Neural progenitor cell (in vitro differentiated cells): ENCODE measurements around the gene CALR. TPM values are rescaled to one million over a fixed set of nuclear protein-coding genes. Genes with fewer than 3 reads are reported as not detected.
"Not testable (repeated sequence)": the region's sequence is repeated elsewhere in the genome, so short reads cannot be mapped to it uniquely, and the experiment has no call there.

Experiments
- DNase-seq: peaks from one replicate; pipeline ENCODE4 v3.0.0-alpha.2; 2016; ENCODE audit warnings: low spot score
- H2AFZ ChIP-seq: fragments of 200-600 bp; sonication (generic); replicated peaks from 2 replicates; pipeline ENCODE4 v1.6.1; 2016; ENCODE audit warnings: antibody characterized with exemption
- H3F3A ChIP-seq: fragments of 200-600 bp; sonication (generic); 2 replicates; pipeline ENCODE4 v1.6.1; 2016; ENCODE audit warnings: antibody characterized with exemption, low read depth
- H3K27ac ChIP-seq: fragments of 200-600 bp; sonication (generic); 2 replicates; pipeline ENCODE4 v1.5.1; 2016; ENCODE audit warnings: mild to moderate bottlenecking
- H3K27me3 ChIP-seq: fragments of 200-600 bp; sonication (generic); 2 replicates; pipeline ENCODE4 v1.6.1; 2016; ENCODE audit warnings: mild to moderate bottlenecking, moderate library complexity
- H3K36me3 ChIP-seq: fragments of 200-600 bp; sonication (generic); 2 replicates; pipeline ENCODE4 v1.5.1; 2016
- H3K4me1 ChIP-seq: fragments of 200-600 bp; sonication (generic); 2 replicates; pipeline ENCODE4 v1.6.1; 2016; ENCODE audit warnings: mixed run types
- H3K4me2 ChIP-seq: fragments of 200-600 bp; sonication (generic); 2 replicates; pipeline ENCODE4 v1.6.1; 2016
- H3K4me3 ChIP-seq: fragments of 200-600 bp; sonication (generic); 2 replicates; pipeline ENCODE4 v1.5.1; 2016
- H3K79me2 ChIP-seq: fragments of 200-600 bp; sonication (generic); 2 replicates; pipeline ENCODE4 v1.6.1; 2016; ENCODE audit warnings: low read depth
- H3K9ac ChIP-seq: fragments of 200-600 bp; sonication (generic); 2 replicates; pipeline ENCODE4 v1.6.1; 2016
- H3K9me3 ChIP-seq: fragments of 200-600 bp; sonication (generic); 2 replicates; pipeline ENCODE4 v1.5.1; 2016; ENCODE audit warnings: low read depth
- H4K20me1 ChIP-seq: fragments of 200-600 bp; sonication (generic); 2 replicates; pipeline ENCODE4 v1.6.1; 2016; ENCODE audit warnings: low read depth
- H3K27ac Mint-ChIP-seq: 3 replicates; pipeline ENCODE4 v1.8.0; 2021; ENCODE audit warnings: mixed read lengths
- H3K27me3 Mint-ChIP-seq: 2 replicates; pipeline ENCODE4 v1.8.0; 2022; ENCODE audit warnings: low read depth, mild to moderate bottlenecking, inconsistent platforms, moderate library complexity, mixed read lengths; ENCODE audit not compliant: insufficient read depth
- H3K36me3 Mint-ChIP-seq: 3 replicates; pipeline ENCODE4 v1.8.0; 2021; ENCODE audit warnings: mixed read lengths
- H3K4me1 Mint-ChIP-seq: 3 replicates; pipeline ENCODE4 v1.8.0; 2021; ENCODE audit warnings: mixed read lengths
- H3K4me3 Mint-ChIP-seq: 3 replicates; pipeline ENCODE4 v1.8.0; 2021; ENCODE audit warnings: mild to moderate bottlenecking, moderate library complexity, mixed read lengths
- H3K9me3 Mint-ChIP-seq: 3 replicates; pipeline ENCODE4 v1.8.0; 2020; ENCODE audit warnings: mixed read lengths
- EZH2 ChIP-seq: fragments of 200-600 bp; sonication (generic); IDR thresholded peaks from 2 replicates; pipeline ENCODE4 v1.6.1; 2017; ENCODE audit warnings: antibody characterized with exemption, mild to moderate bottlenecking, moderate library complexity
- EZH2phosphoT487 ChIP-seq: fragments of 200-600 bp; sonication (generic); IDR thresholded peaks from 2 replicates; pipeline ENCODE4 v1.6.1; 2017; ENCODE audit warnings: antibody characterized with exemption
- total RNA-seq: library from RNA; depleted of rRNA; stranded (reverse); fragments of >200 nt; gene quantifications from 2 replicates; pipeline ENCODE4 v1.2.3, GENCODE V29; 2015; ENCODE audit warnings: low replicate concordance
- TF ChIP-seq, protein P1 (sequence below): fragments of 200-600 bp; sonication (generic); IDR thresholded peaks from 2 replicates; pipeline ENCODE4 v1.5.1; 2017; ENCODE audit warnings: antibody characterized with exemption, mild to moderate bottlenecking

Gene CALR
- total RNA-seq, 1 donor from 2014 or later: 437 TPM

DNA sequence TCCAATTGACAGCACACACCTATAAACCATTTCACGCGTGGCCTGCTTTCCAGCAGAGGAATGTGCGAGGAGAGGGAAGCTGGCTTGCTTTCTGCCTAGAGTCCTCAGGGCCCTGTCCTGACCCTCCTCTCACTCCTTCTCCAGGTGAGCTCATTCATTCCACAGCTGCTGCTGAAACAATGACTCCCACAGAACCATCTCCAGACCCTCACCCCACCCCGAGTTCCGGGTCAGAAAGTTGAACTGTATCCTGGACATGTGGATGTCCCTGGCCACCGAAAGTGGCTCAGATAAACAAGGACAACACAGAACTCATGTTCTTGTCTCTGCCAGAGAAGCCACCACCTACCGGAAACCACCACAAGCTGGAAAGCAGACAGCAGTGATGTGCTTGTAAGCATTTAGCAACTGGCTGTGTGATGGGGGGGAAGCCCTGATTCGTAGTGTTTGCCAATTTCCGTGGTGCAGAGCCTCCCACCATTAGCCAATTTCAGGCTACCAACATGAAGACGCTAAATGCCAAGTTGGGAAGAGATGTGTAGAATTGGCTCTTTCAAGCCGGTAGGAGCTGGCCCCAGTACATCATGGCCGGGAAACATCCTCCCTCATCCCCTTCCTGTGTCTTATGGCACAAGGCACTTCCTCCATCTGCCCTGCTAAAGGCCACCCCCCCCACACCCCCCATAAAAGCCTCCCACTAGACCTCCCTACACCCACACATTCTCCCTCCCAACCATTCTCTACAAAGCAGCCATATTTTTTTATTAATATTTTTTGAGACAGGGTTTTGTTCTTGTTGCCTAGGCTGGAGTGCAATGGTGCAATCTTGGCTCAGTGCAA is 24.3 kb upstream of the CALR start:
- Histone ChIP-seq H3K4me3 (no peak overlapping the region), H3F3A (peaks cover 32% of the 10 kb centered on the region), H3K4me2 (peak overlapping the region; percentile 57), H3K27me3 (peaks cover 11% of the 10 kb centered on the region), H4K20me1 (no peaks in the 10 kb centered on the region), H3K27ac (peak overlapping the region; percentile 60), H3K4me1 (peaks cover 26% of the 10 kb centered on the region), H2AFZ (no peak overlapping the region), H3K36me3 (no peaks in the 10 kb centered on the region), H3K9ac (no peak overlapping the region), H3K9me3 (no peaks in the 10 kb centered on the region), H3K79me2 (no peaks in the 10 kb centered on the region)
- no peaks in the 10 kb centered on the region for H3K36me3 Mint-ChIP-seq
- DNase-seq: peak; percentile 23
- H3K4me1 Mint-ChIP-seq: peaks cover 31% of the 10 kb centered on the region
- TF ChIP-seq EZH2phosphoT487 (no peak), EZH2 (no peak)
- TF ChIP-seq, protein P1, sequence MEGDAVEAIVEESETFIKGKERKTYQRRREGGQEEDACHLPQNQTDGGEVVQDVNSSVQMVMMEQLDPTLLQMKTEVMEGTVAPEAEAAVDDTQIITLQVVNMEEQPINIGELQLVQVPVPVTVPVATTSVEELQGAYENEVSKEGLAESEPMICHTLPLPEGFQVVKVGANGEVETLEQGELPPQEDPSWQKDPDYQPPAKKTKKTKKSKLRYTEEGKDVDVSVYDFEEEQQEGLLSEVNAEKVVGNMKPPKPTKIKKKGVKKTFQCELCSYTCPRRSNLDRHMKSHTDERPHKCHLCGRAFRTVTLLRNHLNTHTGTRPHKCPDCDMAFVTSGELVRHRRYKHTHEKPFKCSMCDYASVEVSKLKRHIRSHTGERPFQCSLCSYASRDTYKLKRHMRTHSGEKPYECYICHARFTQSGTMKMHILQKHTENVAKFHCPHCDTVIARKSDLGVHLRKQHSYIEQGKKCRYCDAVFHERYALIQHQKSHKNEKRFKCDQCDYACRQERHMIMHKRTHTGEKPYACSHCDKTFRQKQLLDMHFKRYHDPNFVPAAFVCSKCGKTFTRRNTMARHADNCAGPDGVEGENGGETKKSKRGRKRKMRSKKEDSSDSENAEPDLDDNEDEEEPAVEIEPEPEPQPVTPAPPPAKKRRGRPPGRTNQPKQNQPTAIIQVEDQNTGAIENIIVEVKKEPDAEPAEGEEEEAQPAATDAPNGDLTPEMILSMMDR: no peak
- peaks cover 7% of the 10 kb centered on the region for H3K27me3 Mint-ChIP-seq
- H3K27ac Mint-ChIP-seq: peak overlapping the region; percentile 96
- H3K4me3 Mint-ChIP-seq: peak overlapping the region; percentile 72
- H3K9me3 Mint-ChIP-seq: no peaks in the 10 kb centered on the region

GRCh38 chr19:12915860-12916259 is 22.5 kb upstream of the CALR start:
- H3K27ac Mint-ChIP-seq, H3K9ac ChIP-seq, H3K27ac ChIP-seq, H3K4me2 ChIP-seq, H4K20me1 ChIP-seq, H3K9me3 ChIP-seq, H3K4me3 Mint-ChIP-seq, H3K27me3 Mint-ChIP-seq, H2AFZ ChIP-seq, H3K4me3 ChIP-seq, H3K36me3 Mint-ChIP-seq, DNase-seq, H3K79me2 ChIP-seq, H3K9me3 Mint-ChIP-seq, H3K36me3 ChIP-seq: not testable (repeated sequence)
- peaks cover 32% of the 10 kb centered on the region for H3K4me1 Mint-ChIP-seq
- Histone ChIP-seq H3K27me3 (peaks cover 11% of the 10 kb centered on the region), H3K4me1 (peaks cover 26% of the 10 kb centered on the region), H3F3A (peaks cover 47% of the 10 kb centered on the region)

- Mint-ChIP-seq H3K27ac (no peak overlapping the region), H3K4me1 (peaks cover 18% of the 10 kb centered on the region), H3K27me3 (peaks cover 5% of the 10 kb centered on the region), H3K36me3 (peaks cover 6% of the 10 kb centered on the region), H3K4me3 (peak overlapping the region; percentile 37), H3K9me3 (no peaks in the 10 kb centered on the region)
- Histone ChIP-seq H3K27ac (no peak overlapping the region), H3K27me3 (peaks cover 11% of the 10 kb centered on the region), H3K4me3 (no peak overlapping the region), H3K9me3 (no peaks in the 10 kb centered on the region), H3K4me1 (peaks cover 9% of the 10 kb centered on the region), H3K9ac (no peak overlapping the region), H3K4me2 (no peak overlapping the region), H3K79me2 (no peaks in the 10 kb centered on the region), H3K36me3 (no peaks in the 10 kb centered on the region), H3F3A (peaks cover 35% of the 10 kb centered on the region), H2AFZ (no peak overlapping the region), H4K20me1 (no peaks in the 10 kb centered on the region)
- TF ChIP-seq, protein P1: no peak
- TF ChIP-seq EZH2phosphoT487: no peak
- DNase-seq: no peak
These were observed 20.2 kb upstream of the CALR start for GRCh38 chr19:12918253-12918652.

DNA sequence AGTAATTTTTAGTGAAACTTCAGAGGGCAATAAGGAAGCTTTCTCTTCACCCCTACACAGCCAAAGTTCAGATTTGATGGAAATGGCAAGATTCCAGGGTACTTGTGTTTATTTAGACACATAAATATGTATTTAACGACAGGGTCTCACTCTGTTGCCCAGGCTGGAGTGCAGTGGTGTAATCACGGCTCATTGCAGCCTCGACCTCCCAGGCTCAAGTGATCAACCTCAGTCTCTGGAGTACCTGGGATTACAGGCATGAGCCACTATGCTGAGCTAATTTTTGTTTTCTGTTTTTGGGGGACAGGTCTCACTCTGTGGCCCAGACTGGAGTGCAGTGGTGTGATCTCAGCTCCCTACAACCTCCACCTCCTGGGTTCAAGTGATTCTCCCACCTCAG is 17.4 kb upstream of the CALR start:
- Histone ChIP-seq H3K27ac (no peak overlapping the region), H3K9me3 (no peaks in the 10 kb centered on the region), H3K27me3 (peaks cover 11% of the 10 kb centered on the region), H2AFZ (no peak overlapping the region), H4K20me1 (no peaks in the 10 kb centered on the region), H3K36me3 (no peaks in the 10 kb centered on the region), H3F3A (peaks cover 20% of the 10 kb centered on the region), H3K4me1 (no peaks in the 10 kb centered on the region), H3K4me3 (no peak overlapping the region), H3K79me2 (no peaks in the 10 kb centered on the region), H3K4me2 (no peak overlapping the region), H3K9ac (no peak overlapping the region)
- Mint-ChIP-seq H3K4me3 (peak overlapping the region; percentile 16), H3K9me3 (no peaks in the 10 kb centered on the region), H3K36me3 (peaks cover 6% of the 10 kb centered on the region), H3K27me3 (peaks cover 2% of the 10 kb centered on the region), H3K27ac (peak overlapping the region; percentile 60), H3K4me1 (peaks cover 7% of the 10 kb centered on the region)
- TF ChIP-seq, protein P1: no peak
- TF ChIP-seq EZH2phosphoT487 (no peak), EZH2 (no peak)
- no peak for DNase-seq
